HEK293T (cell line): ENCODE measurements around the gene AP5Z1.

ENCODE experiments used
- ARNT ChIP-seq: fragments of 450-650 bp; IDR thresholded peaks from 2 replicates; pipeline ENCODE4 v1.6.1; 2017; ENCODE audit warnings: mild to moderate bottlenecking
- BHLHE40 ChIP-seq: fragments of 450-650 bp; IDR thresholded peaks from 2 replicates; pipeline ENCODE4 v1.6.1; 2016; ENCODE audit warnings: mild to moderate bottlenecking, moderate library complexity, borderline replicate concordance
- ELF4 ChIP-seq: fragments of 450-650 bp; IDR thresholded peaks from 2 replicates; pipeline ENCODE4 v1.6.1; 2017; ENCODE audit warnings: antibody characterized with exemption
- FOXA1 ChIP-seq: fragments of 450-650 bp; IDR thresholded peaks from 2 replicates; pipeline ENCODE4 v1.6.1; 2016; ENCODE audit warnings: mild to moderate bottlenecking
- FOXK2 ChIP-seq: fragments of 450-650 bp; IDR thresholded peaks from 2 replicates; pipeline ENCODE4 v1.6.1; 2016; ENCODE audit warnings: mild to moderate bottlenecking
- FOXM1 ChIP-seq: fragments of 450-650 bp; IDR thresholded peaks from 2 replicates; pipeline ENCODE4 v1.6.1; 2017; ENCODE audit warnings: mild to moderate bottlenecking, borderline replicate concordance
- L3MBTL2 ChIP-seq: fragments of 450-650 bp; conservative IDR thresholded peaks from 2 replicates; pipeline ENCODE4 v1.6.1; 2016; ENCODE audit warnings: mild to moderate bottlenecking
- LEF1 ChIP-seq: fragments of 450-650 bp; IDR thresholded peaks from 2 replicates; pipeline ENCODE4 v1.6.1; 2017; ENCODE audit warnings: mild to moderate bottlenecking, borderline replicate concordance
- NFRKB ChIP-seq: fragments of 450-650 bp; IDR thresholded peaks from 2 replicates; pipeline ENCODE4 v1.6.1; 2016; ENCODE audit warnings: mild to moderate bottlenecking, moderate library complexity
- SP1 ChIP-seq: fragments of 450-650 bp; IDR thresholded peaks from 2 replicates; pipeline ENCODE4 v1.6.1; 2017
- SUZ12 ChIP-seq: fragments of 450-650 bp; IDR thresholded peaks from 2 replicates; pipeline ENCODE4 v1.6.1; 2016; ENCODE audit warnings: mild to moderate bottlenecking
- TARDBP ChIP-seq: fragments of 450-650 bp; IDR thresholded peaks from 2 replicates; pipeline ENCODE4 v1.6.1; 2016
- ZNF384 ChIP-seq: fragments of 450-650 bp; IDR thresholded peaks from 2 replicates; pipeline ENCODE4 v1.6.1; 2016
- TF ChIP-seq, protein P1 (sequence below): fragments of 450-650 bp; IDR thresholded peaks from 2 replicates; pipeline ENCODE4 v1.6.1; 2016

DNA sequence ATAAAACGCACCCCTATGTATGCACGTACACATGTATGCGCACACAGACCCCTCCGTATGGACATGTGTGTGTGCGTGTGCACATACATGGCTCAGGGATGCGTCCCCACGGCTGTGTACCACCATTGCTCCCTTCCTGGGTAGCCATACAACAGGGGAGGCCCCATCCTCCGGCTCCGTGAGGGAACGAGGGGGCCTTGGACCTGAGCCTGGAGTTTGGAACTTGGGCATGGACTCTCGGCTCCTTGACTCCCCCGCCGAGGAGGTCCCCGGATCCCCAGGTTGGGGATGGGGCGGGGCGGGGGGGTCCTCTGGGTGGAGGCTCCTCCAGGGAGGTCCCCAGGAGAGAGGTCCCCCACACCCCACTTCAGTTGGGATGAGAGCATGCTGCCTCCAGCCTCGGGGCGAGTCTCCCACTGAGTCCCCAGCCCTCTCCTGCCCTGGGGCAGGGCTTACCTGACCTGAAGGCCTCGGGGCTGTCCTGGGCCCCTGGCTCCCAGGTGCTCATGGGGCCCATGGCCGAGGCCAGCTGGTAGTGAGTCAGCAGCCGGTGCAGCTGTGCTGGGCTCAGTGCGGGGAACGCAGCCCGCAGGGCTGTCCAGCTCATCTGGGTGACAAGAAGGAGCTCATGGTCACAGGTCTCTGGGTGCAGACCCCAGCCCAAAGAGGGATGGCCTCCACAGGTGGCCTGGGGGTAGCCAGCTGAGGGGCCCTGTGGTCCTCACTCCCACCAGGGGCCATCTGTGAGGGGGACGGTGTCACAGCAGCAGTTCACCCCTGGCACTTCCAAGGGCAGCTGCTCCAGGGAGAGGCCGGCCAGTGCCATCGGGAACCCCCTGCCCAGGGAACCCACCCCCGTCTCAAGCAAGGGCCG lies 29.9 kb downstream of the AP5Z1 start:
- TF ChIP-seq SUZ12 (no peak), SP1 (no peak), ELF4 (no peak), FOXM1 (no peak), FOXA1 (no peak), L3MBTL2 (no peak), ZNF384 (no peak), TARDBP (no peak), NFRKB (no peak), FOXK2 (no peak), BHLHE40 (no peak), ARNT (no peak), LEF1 (no peak)
- TF ChIP-seq, protein P1, sequence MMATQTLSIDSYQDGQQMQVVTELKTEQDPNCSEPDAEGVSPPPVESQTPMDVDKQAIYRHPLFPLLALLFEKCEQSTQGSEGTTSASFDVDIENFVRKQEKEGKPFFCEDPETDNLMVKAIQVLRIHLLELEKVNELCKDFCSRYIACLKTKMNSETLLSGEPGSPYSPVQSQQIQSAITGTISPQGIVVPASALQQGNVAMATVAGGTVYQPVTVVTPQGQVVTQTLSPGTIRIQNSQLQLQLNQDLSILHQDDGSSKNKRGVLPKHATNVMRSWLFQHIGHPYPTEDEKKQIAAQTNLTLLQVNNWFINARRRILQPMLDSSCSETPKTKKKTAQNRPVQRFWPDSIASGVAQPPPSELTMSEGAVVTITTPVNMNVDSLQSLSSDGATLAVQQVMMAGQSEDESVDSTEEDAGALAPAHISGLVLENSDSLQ, result no peak
